ENCODE data around the gene SLFN12. TPM values are rescaled to one million over a fixed set of nuclear protein-coding genes. Genes with fewer than 3 reads are reported as not detected.

The SLFN12 gene
- total and polyA plus RNA-seq, 10 of the 15 experiments (the other 5 are each of a cell fraction or from before 2014, with no cell fraction given), result 8.7 to 18.5 (median 13.4) TPM

- TF ChIP-seq CHD1 (IDR thresholded peaks at IDR 0.05; ENCODE audit: low read depth, low read length), result no peak
Measured at GRCh38 chr17:35479271-35479670, 47.0 kb upstream of the SLFN12 start (continued).

DNA sequence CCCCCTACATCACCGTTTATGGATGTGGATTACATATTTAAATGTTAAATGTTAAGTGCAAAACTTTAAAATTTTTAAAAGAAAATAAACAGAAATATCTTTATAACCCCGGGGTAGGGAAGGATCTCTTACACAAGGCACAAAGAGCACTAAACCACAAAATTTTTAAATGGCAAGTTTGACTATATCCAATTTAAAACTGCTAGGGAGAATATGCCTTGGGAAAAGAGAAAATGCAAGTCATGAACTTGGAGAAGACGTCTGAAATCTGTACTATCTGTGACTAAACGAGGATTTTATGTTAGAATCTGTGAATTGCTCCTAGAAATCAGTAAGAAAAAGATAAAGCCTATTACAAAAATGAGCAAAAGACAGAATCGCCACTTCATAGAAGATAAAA lies 44.9 kb upstream of the SLFN12 start:
- no peak overlapping the region for H2AFZ ChIP-seq (ENCODE audit: control insufficient read depth, low read depth, low read length)
- no peaks in the 10 kb centered on the region for H4K20me1 ChIP-seq (ENCODE audit: control insufficient read depth, insufficient read depth)
- in situ Hi-C loops (cut with MboI) (no loop called here), intact Hi-C loops (cut with micrococcal nuclease; ENCODE audit: unreplicated experiment) (no loop called here)
- FAIRE-seq (no peak), ATAC-seq (no peak), DNase-seq (ENCODE audit: low read depth, low spot score) (no peak)
- H3K27me3 ChIP-seq (replicated peaks in 1 of 2; ENCODE audit: control insufficient read depth in 2 of 2, insufficient read depth in 2 of 2, low read length in 1 of 2), result no peaks in the 10 kb centered on the region
- no peak overlapping the region for H3K4me2 ChIP-seq (ENCODE audit: control insufficient read depth, insufficient read depth)
- H3K9me3 ChIP-seq (replicated peaks; ENCODE audit: control insufficient read depth, insufficient read depth, low read length), result no peaks in the 10 kb centered on the region; the same call in 2 of the 3 replicates
- H3K79me2 ChIP-seq (ENCODE audit: control insufficient read depth, insufficient read depth, low read length), result no peaks in the 10 kb centered on the region
- ChIA-PET CTCF (no interaction called here), RAD21 (ENCODE audit: unreplicated experiment) (no interaction called here), SMC1A (ENCODE audit: uncharacterized antibody, unreplicated experiment) (interaction anchor here (1.1 kb wide), 1 partner anchor 10 kb away, joined by 4 read pairs; no protein-coding TSS in a partner anchor), POLR2A (no interaction called here)
- H3K27ac ChIP-seq (ENCODE audit: control insufficient read depth, insufficient read depth), result no peak overlapping the region
- WGBS (ENCODE audit: insufficient coverage, insufficient replicate concordance, low lambda C conversion rate, missing lambda C conversion rate), result 68% methylated on average over 5 of the region's 5 CpGs
- TF ChIP-seq POLR2AphosphoS2 (IDR thresholded peaks at IDR 0.05; ENCODE audit: low read depth, low read length), result no peak
- no peak for TF ChIP-seq ZNF217 (IDR thresholded peaks at IDR 0.05)
- TF ChIP-seq RELB (IDR thresholded peaks at IDR 0.05; ENCODE audit: low read depth), result no peak
- TF ChIP-seq TCF7 (IDR thresholded peaks at IDR 0.05; ENCODE audit: borderline replicate concordance), result no peak
- no peak for TF ChIP-seq RCOR1 (conservative IDR thresholded peaks at IDR 0.05; ENCODE audit: low read depth, low read length)
- TF ChIP-seq USF2 (IDR thresholded peaks at IDR 0.05; ENCODE audit: borderline replicate concordance, low read depth, low read length), result no peak
- TF ChIP-seq NBN (IDR thresholded peaks at IDR 0.05), result no peak
- TF ChIP-seq SUPT20H (IDR thresholded peaks at IDR 0.05; ENCODE audit: borderline replicate concordance, control insufficient read depth, low read depth, low read length), result no peak
- H3K9ac ChIP-seq (ENCODE audit: control insufficient read depth, insufficient read depth, low read length), result no peak overlapping the region
- no TSS peak for BruUV-seq (replicated peaks)
- no peaks in the 10 kb centered on the region for H3K4me1 ChIP-seq (ENCODE audit: control insufficient read depth, insufficient read depth, low read length)
- no peak overlapping the region for H3K4me3 ChIP-seq
- no peaks in the 10 kb centered on the region; a peak in 1 of 4 replicates for H3K36me3 ChIP-seq (ENCODE audit: control insufficient read depth in 2 of 2, insufficient read depth in 2 of 2, low read length in 1 of 2)
